Posterior vena cava (tissue), 2 donors: ENCODE results near the gene FBXO45. TPM values are rescaled to one million over a fixed set of nuclear protein-coding genes. Genes with fewer than 3 reads are reported as not detected.
"Not testable (repeated sequence)": the region's sequence is repeated elsewhere in the genome, so short reads cannot be mapped to it uniquely, and the experiment has no call there.

Source experiments
- DNase-seq: peaks from one replicate; pipeline ENCODE4 v3.0.0-alpha.2; 2020; ENCODE audit warnings: low spot score
- intact Hi-C, 2 donors: fragments of 100-400 bp; cut with DNase I; formaldehyde crosslinking; loops; one replicate each; pipeline versions ENCODE4 v1.14.1 to v1.14.2; 2022 to 2023
- total RNA-seq, 2 donors: library from RNA; stranded (reverse); fragmentation: NEBNext Ultra II Directional; extraction: Animal tissue kit (Norgen Biotek cat#: 25700); gene quantifications; one replicate each; pipeline ENCODE4 v1.2.1, GENCODE V29; 2021
- donor health status: DM: yes; HTN: yes; CAD: no.
- donor health status: DM: yes; HTN: yes; CAD: no.

FBXO45 gene
- total RNA-seq, 2 donors from 2014 or later = 7.5 to 11.3 TPM

- DNase-seq = no peak
- intact Hi-C loops = no loop called here
These were observed 16.2 kb upstream of the FBXO45 start for GRCh38 chr3:196552253-196552652.

- DNase-seq = no peak
- intact Hi-C loops = no loop called here
These were observed 14.9 kb upstream of the FBXO45 start for GRCh38 chr3:196553551-196553950.

GRCh38 chr3:196554205-196554604, 14.3 kb upstream of the FBXO45 start:
- no peak for DNase-seq
- intact Hi-C loops = no loop called here

GRCh38 chr3:196555295-196555694, 13.2 kb upstream of the FBXO45 start:
- intact Hi-C loops = no loop called here

GRCh38 chr3:196557236-196557635, 11.2 kb upstream of the FBXO45 start:
- DNase-seq = no peak
- intact Hi-C loops = no loop called here

More at GRCh38 chr3:196555295-196555694, 13.2 kb upstream of the FBXO45 start:
- DNase-seq = no peak

GRCh38 chr3:196558476-196558875, 10.0 kb upstream of the FBXO45 start:
- no peak for DNase-seq
- intact Hi-C loops = no loop called here

GRCh38 chr3:196559826-196560225, 8.6 kb upstream of the FBXO45 start:
- DNase-seq = no peak
- intact Hi-C loops = no loop called here

GRCh38 chr3:196563721-196564225, 4.7 kb upstream of the FBXO45 start:
- intact Hi-C loops = no loop called here
- DNase-seq = no peak

- intact Hi-C loops = no loop called here
These were observed 600 bp downstream of the FBXO45 start for GRCh38 chr3:196569003-196569516.

GRCh38 chr3:196570332-196570731, 1.9 kb downstream of the FBXO45 start:
- intact Hi-C loops, DNase-seq: not testable (repeated sequence)

More at GRCh38 chr3:196569003-196569516, 600 bp downstream of the FBXO45 start:
- DNase-seq = peak; percentile 80

GRCh38 chr3:196572389-196572788, 3.9 kb downstream of the FBXO45 start:
- DNase-seq = no peak
- intact Hi-C loops = loop anchor here in 1 of 2 donors (2.0 kb wide), 1 partner anchor 30 kb away; no protein-coding TSS in a partner anchor

- DNase-seq = no peak
- intact Hi-C loops = no loop called here
These were observed 16.7 kb downstream of the FBXO45 start for GRCh38 chr3:196585044-196585757.

- intact Hi-C loops = no loop called here
These were observed 21.8 kb downstream of the FBXO45 start for GRCh38 chr3:196590279-196590678.

GRCh38 chr3:196596355-196596754, 27.9 kb downstream of the FBXO45 start:
- intact Hi-C loops = loop anchor here in 1 of 2 donors (1.0 kb wide), 1 partner anchor 20 kb away; no protein-coding TSS in a partner anchor
- DNase-seq = no peak

More at GRCh38 chr3:196590279-196590678, 21.8 kb downstream of the FBXO45 start:
- no peak for DNase-seq

GRCh38 chr3:196597971-196598733, 29.7 kb downstream of the FBXO45 start:
- intact Hi-C loops, DNase-seq: not testable (repeated sequence)

- intact Hi-C loops = no loop called here
- DNase-seq = no peak
These were observed 31.3 kb downstream of the FBXO45 start for GRCh38 chr3:196599734-196600128.

- intact Hi-C loops = no loop called here
These were observed 31.9 kb downstream of the FBXO45 start for GRCh38 chr3:196600359-196600758.

GRCh38 chr3:196602673-196603072, 34.2 kb downstream of the FBXO45 start:
- DNase-seq = no peak
- intact Hi-C loops = no loop called here

More at GRCh38 chr3:196600359-196600758, 31.9 kb downstream of the FBXO45 start:
- no peak for DNase-seq

GRCh38 chr3:196603683-196604082, 35.2 kb downstream of the FBXO45 start:
- intact Hi-C loops = no loop called here

GRCh38 chr3:196604548-196604947, 36.1 kb downstream of the FBXO45 start:
- intact Hi-C loops = no loop called here
- DNase-seq = no peak

More at GRCh38 chr3:196603683-196604082, 35.2 kb downstream of the FBXO45 start:
- no peak for DNase-seq
